Nucleus accumbens (tissue), 56 donors: ENCODE measurements around the gene PGA3.
A peak's percentile ranks its signal among the peaks of the same experiment; 100 is the strongest.
"Not testable (repeated sequence)": the region's sequence is repeated elsewhere in the genome, so short reads cannot be mapped to it uniquely, and the experiment has no call there.

Experiments
- DNase-seq, 56 donors: peaks; one replicate each; lab custom pipeline; 2025; lab: John Stamatoyannopoulos, UW

Gene PGA3

GRCh38 chr11:61245284-61245964 is 42.1 kb downstream of the PGA3 start:
- not testable (repeated sequence) for DNase-seq

DNA sequence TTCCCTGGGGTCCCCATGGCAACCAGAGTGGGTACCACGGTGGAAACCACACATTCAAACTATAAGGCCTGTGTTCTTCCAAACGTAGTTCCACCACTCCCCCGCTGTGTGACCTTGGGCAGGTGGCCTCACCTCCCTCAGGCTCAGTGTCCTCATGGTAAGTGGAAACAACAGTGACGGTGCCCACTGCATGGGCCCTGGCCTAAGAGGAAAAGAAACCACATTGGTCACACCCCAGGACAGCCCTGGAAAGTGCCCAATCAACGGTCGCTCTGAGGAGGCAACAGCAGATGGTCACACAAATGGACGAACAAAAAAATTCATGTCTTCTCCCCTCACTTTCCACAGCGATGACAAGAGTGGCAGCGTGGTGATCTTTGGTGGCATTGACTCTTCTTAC is 44.8 kb downstream of the PGA3 start:
- DNase-seq: not testable (repeated sequence)

DNA sequence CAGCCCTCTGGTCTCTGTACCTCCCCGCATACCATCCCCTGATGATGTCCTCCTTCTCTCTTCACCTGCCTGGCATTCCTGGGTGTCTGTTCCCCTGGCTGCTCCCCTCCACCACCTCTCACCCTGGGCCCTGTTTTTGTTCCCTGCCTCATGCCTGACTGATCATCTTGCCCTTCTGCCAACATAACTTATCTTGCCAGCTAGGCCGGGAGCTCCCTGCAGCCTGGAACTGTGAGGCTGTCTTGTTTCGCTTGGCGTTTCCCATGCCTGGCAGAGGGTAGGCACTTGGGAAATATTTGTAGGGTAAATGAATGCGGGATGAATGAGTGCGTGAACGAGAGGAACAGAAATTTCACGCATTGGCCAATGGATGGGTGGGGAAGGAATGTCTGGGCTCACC is 45.9 kb downstream of the PGA3 start:
- DNase-seq: not testable (repeated sequence)

DNA sequence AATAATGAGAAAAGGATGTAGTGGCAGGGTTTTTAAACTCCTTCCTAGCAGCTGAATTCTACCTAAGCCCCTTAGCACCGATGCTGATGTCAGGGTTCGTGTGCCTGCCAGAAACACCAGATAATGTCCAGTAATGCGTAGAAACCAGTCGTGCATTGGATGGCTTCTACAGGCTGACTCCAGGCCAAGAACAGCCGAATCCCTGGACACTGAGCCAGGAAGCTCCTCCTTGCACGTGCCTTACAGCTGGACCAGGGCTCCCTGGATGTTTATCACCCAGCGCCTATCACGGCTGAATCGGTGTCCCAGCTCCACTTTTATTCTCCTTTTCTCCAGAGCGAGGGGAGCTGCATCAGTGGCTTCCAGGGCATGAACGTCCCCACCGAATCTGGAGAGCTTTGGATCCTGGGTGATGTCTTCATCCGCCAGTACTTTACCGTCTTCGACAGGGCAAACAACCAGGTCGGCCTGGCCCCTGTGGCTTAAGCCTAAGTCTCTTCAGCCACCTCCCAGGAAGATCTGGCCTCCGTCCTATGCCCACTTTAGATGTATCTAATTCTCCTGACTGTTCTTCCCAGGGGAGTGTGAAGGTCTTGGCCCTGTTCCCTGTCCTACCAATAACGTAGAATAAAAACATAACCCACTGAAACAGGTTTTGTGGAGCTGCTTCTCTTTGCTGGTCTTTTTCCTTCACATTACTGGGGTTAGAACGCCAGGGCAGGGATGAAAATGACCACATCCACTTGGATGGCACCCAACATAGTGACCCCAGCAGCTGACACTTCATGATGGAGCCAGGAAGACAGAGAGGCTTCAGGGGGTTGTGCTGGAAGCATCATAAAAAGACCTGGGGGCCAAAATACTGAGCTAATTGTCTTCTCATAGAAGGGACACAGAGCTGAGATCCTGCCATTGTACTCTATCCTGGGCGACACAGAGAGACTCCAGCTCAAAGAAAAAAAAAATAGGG is 47.8 kb downstream of the PGA3 start:
- DNase-seq: not testable (repeated sequence)

- not testable (repeated sequence) for DNase-seq
Measured at GRCh38 chr11:61252332-61252731, 49.0 kb downstream of the PGA3 start.

DNA sequence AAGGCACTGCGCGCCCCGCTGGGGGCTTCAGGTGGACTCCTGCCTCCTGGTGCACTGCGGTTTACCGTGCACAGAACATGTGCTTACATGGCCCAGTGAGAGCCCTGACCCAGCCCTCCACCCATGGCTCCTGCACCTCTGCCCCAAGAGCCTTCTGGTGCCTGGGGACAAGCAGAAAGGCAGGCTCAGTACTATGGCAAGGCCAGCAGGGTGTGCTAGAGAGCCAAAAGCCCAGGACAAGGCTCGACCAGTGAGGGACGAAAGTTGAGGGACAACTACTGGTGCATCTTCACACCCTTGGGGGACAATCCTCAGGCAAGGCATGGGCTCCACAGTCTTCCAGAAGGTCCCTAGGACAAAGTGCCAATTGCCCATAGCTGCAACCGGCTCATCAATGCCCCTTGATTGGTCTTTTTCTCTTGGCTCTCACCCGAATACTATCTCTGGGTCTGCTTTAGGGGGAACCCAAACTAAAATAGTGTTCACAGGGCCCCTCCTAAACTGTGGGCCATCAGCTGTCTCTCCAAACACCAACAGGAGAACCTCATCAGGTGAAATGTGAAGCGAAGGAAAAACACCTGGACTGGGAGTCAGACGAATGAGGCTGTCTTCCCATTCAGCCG is 51.2 kb downstream of the PGA3 start:
- peak in 40 of 56 donors; percentile 2 to 70 (median 20) for DNase-seq

- DNase-seq: no peak
Measured at GRCh38 chr11:61256710-61257482, 53.6 kb downstream of the PGA3 start.

DNA sequence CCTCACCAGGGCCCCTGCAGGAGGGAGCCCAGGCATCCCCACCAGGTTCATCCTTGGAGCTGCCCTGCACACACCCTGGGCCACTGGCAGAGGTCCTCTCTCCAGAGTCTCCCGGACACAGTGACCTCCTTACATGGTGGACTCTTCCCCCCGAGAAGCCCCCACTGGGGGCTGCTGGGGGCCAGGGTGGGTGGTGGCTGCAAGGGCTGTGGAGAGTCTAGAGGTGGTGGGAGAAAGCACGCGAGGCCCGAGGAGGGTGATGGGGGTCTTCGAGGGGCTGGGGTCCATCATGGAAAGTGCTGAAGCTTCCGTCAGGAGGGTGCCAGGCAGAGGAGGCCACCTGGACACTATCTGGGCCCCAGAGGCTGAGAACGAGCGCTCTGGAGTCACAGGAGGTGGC is 55.2 kb downstream of the PGA3 start:
- no peak for DNase-seq

- no peak for DNase-seq
Measured at GRCh38 chr11:61259363-61259762, 56.0 kb downstream of the PGA3 start.
